SK-N-SH (cell line): ENCODE results near the gene CD70. TPM values are rescaled to one million over a fixed set of nuclear protein-coding genes. Genes with fewer than 3 reads are reported as not detected.

Experiments
- CTCF ChIA-PET: fragments of 300-600, 350-600 bp; formaldehyde crosslinking; extraction: SDS; loops from one replicate; lab custom pipeline; 2021; lab: Yijun Ruan, JAX
- POLR2A ChIA-PET: fragments of 350-600 bp; sonication (Branson Sonifier 250); formaldehyde crosslinking; extraction: SDS; loops from one replicate; lab custom pipeline; 2020; ENCODE audit warnings: antibody characterized with exemption, inconsistent platforms; lab: Yijun Ruan, JAX
- DNase-seq: peaks from one replicate; pipeline ENCODE4 v3.0.0; 2012
- H2AFZ ChIP-seq: fragments of 200-600 bp; sonication (generic); 2 replicates; pipeline ENCODE4 v1.8.1; 2016; ENCODE audit warnings: antibody characterized with exemption, mild to moderate bottlenecking, low read depth
- H3F3A ChIP-seq: fragments of 200-600 bp; sonication (generic); replicated peaks from 2 replicates; pipeline ENCODE3; 2016; ENCODE audit warnings: antibody characterized with exemption, mild to moderate bottlenecking; ENCODE audit not compliant: insufficient read depth
- H3K27ac ChIP-seq, 2 experiments: fragments of 200-500 bp in 1 of 2; fragments of 200-600 bp in 1 of 2; sonication (Bioruptor generic) in 1 of 2; sonication (generic), shearing (Covaris generic) in 1 of 2; 2 replicates each; pipeline versions ENCODE4 v1.5.1 to v1.6.1; 2014 to 2016; ENCODE audit warnings: low read depth in 2 of 2, inconsistent platforms in 1 of 2, low read length in 1 of 2, mild to moderate bottlenecking in 1 of 2, mixed read lengths in 1 of 2
- H3K27me3 ChIP-seq: fragments of 200-600 bp; sonication (generic), shearing (Covaris generic); 2 replicates; pipeline ENCODE4 v1.6.1; 2016; ENCODE audit warnings: mixed run types; ENCODE audit not compliant: insufficient read depth
- H3K36me3 ChIP-seq, 2 experiments: fragments of 200-500 bp in 1 of 2; fragments of 200-600 bp in 1 of 2; sonication (Bioruptor generic) in 1 of 2; sonication (generic) in 1 of 2; replicated peaks in 1 of 2; 2 replicates each; pipeline versions ENCODE3 to v1.5.1; 2014 to 2016; ENCODE audit warnings: low read length in 1 of 2, mild to moderate bottlenecking in 1 of 2; ENCODE audit not compliant: insufficient read depth in 2 of 2, control insufficient read depth in 1 of 2
- H3K4me1 ChIP-seq, 2 experiments: fragments of 200-500 bp in 1 of 2; fragments of 200-600 bp in 1 of 2; sonication (Bioruptor generic) in 1 of 2; sonication (generic), shearing (Covaris generic) in 1 of 2; 2 replicates each; pipeline versions ENCODE4 v1.5.1 to v1.6.1; 2014 to 2016; ENCODE audit warnings: low read depth in 1 of 2, low read length in 1 of 2, mixed run types in 1 of 2; ENCODE audit not compliant: insufficient read depth in 2 of 2, control insufficient read depth in 1 of 2
- H3K4me2 ChIP-seq: fragments of 200-600 bp; sonication (generic), shearing (Covaris generic); 2 replicates; pipeline ENCODE4 v1.6.1; 2017; ENCODE audit warnings: mixed run types
- H3K4me3 ChIP-seq, 2 experiments: fragments of 200-500 bp in 1 of 2; fragments of 200-600 bp in 1 of 2; sonication (Bioruptor generic) in 1 of 2; sonication (generic), shearing (Covaris generic) in 1 of 2; 2 replicates each; pipeline versions ENCODE4 v1.5.1 to v1.8.1; 2014 to 2016; ENCODE audit warnings: low read depth in 2 of 2, inconsistent platforms in 1 of 2, low read length in 1 of 2, mild to moderate bottlenecking in 1 of 2, mixed read lengths in 1 of 2, moderate library complexity in 1 of 2
- H3K79me2 ChIP-seq: fragments of 200-600 bp; sonication (generic); 2 replicates; pipeline ENCODE4 v1.8.1; 2017; ENCODE audit warnings: mild to moderate bottlenecking; ENCODE audit not compliant: insufficient read depth
- H3K9ac ChIP-seq: fragments of 200-600 bp; sonication (generic); 2 replicates; pipeline ENCODE4 v1.6.1; 2017; ENCODE audit warnings: mixed run types
- H3K9me2 ChIP-seq: fragments of 200-600 bp; sonication (generic); 2 replicates; pipeline ENCODE4 v1.6.1; 2017; ENCODE audit warnings: mixed run types
- H3K9me3 ChIP-seq: fragments of 200-600 bp; sonication (generic); 2 replicates; pipeline ENCODE4 v1.6.1; 2017; ENCODE audit warnings: mixed run types, mild to moderate bottlenecking, moderate library complexity
- H4K20me1 ChIP-seq: fragments of 200-600 bp; sonication (generic); 2 replicates; pipeline ENCODE4 v1.6.1; 2017; ENCODE audit warnings: mild to moderate bottlenecking, mixed run types; ENCODE audit not compliant: insufficient read depth
- CHD2 ChIP-seq: fragments of 150-350 bp; IDR thresholded peaks from 2 replicates; pipeline ENCODE4 v1.6.1; 2018; ENCODE audit warnings: low read length; ENCODE audit not compliant: partially characterized antibody
- EZH2phosphoT487 ChIP-seq: fragments of 200-600 bp; sonication (generic); IDR thresholded peaks from 2 replicates; pipeline ENCODE4 v1.6.1; 2017; ENCODE audit warnings: low read depth, mixed run types, mild to moderate bottlenecking, antibody characterized with exemption, moderate library complexity, borderline replicate concordance
- GABPA ChIP-seq: IDR thresholded peaks from 2 replicates; pipeline ENCODE4 v1.4.0; 2012; ENCODE audit warnings: low read depth, mild to moderate bottlenecking
- MAX ChIP-seq: IDR thresholded peaks from 2 replicates; pipeline ENCODE4 v1.4.0; 2012; ENCODE audit warnings: low read depth
- MEF2A ChIP-seq: IDR thresholded peaks from 2 replicates; pipeline ENCODE4 v1.4.0; 2012; ENCODE audit warnings: low read depth, borderline replicate concordance
- NRF1 ChIP-seq: IDR thresholded peaks from 2 replicates; pipeline ENCODE4 v1.6.1; 2012; ENCODE audit warnings: low read depth, mild to moderate bottlenecking, low read length
- RCOR1 ChIP-seq: fragments of 150-350 bp; IDR thresholded peaks from 2 replicates; pipeline ENCODE4 v1.6.1; 2017; ENCODE audit warnings: antibody characterized with exemption, low read length
- USF2 ChIP-seq: fragments of 150-350 bp; IDR thresholded peaks from 2 replicates; pipeline ENCODE4 v1.6.1; 2017; ENCODE audit warnings: antibody characterized with exemption, low read length, low read depth, borderline replicate concordance
- WGBS: methylation state at CpG from one replicate; pipeline ENCODE4 v1.1.6; 2017; ENCODE audit warnings: low lambda C conversion rate; 5-methylcytosine and 5-hydroxymethylcytosine counted together
- polyA plus RNA-seq, 3 experiments: library from polyadenylated mRNA; depleted of rRNA; stranded (reverse); fragments of >200 nt; gene quantifications; 2 replicates each; pipeline ENCODE4 v1.2.3, GENCODE V29; 2012
- TF ChIP-seq, protein P1 (sequence below): fragments of 150-350 bp; IDR thresholded peaks from 2 replicates; pipeline ENCODE4 v1.6.1; 2016; ENCODE audit warnings: mild to moderate bottlenecking, low read depth, low read length
- TF ChIP-seq, protein P2 (sequence below): IDR thresholded peaks from 2 replicates; pipeline ENCODE4; 2012

The CD70 gene
- polyA plus RNA-seq, 1 of the 3 experiments (the other 2 are of a cell fraction), result 142 TPM

DNA sequence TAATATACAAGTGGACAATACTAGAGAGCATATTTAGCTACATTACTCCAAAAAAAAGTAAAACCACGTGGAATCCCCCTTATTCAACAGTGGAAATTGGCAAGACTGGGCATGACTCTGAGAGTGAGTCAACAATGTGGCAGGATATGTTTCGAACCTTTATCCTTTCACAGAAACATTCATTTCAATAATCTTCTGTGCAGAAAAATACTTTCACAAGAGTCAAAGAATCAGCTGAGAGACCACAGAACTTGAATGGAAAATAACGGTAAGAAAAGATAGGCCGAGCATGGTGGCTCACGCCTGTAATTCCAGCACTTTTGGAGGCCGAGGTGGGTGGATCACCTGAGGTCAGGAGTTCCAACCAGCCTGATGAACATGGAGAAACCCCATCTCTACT is 25.1 kb upstream of the CD70 start (continued):
- TF ChIP-seq NRF1 (no peak), GABPA (no peak), MAX (peak; percentile 72), EZH2phosphoT487 (no peak)
- TF ChIP-seq, protein P1, sequence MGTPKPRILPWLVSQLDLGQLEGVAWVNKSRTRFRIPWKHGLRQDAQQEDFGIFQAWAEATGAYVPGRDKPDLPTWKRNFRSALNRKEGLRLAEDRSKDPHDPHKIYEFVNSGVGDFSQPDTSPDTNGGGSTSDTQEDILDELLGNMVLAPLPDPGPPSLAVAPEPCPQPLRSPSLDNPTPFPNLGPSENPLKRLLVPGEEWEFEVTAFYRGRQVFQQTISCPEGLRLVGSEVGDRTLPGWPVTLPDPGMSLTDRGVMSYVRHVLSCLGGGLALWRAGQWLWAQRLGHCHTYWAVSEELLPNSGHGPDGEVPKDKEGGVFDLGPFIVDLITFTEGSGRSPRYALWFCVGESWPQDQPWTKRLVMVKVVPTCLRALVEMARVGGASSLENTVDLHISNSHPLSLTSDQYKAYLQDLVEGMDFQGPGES, result no peak

DNA sequence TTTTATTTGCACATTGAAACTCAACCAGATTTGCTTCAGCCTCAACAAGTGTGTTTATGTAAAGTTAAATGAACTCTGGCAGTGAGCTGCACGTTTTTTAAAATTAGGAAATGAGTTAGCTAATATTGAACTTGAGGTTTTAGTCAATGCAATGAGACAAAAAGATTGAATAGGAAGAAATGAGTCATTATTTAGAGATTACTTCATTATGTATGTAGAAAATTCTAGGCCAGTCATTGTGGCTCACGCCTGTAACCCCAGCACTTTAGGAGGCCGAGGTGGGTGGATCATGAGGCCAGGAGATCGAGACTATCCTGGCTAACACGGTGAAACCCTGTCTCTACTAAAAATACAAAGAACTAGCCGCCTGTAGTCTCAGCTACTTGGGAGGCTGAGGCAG is 22.8 kb upstream of the CD70 start:
- CTCF ChIA-PET, result no interaction called here
- H3F3A ChIP-seq, result peaks cover 26% of the 10 kb centered on the region
- POLR2A ChIA-PET, result no interaction called here
- peak overlapping the region in 1 of 2 experiments; percentile 33; a peak in 1 of 4 replicates for H3K27ac ChIP-seq
- H3K36me3 ChIP-seq, result no peaks in the 10 kb centered on the region
- no peaks in the 10 kb centered on the region for H3K4me1 ChIP-seq
- H3K9me3 ChIP-seq, result no peaks in the 10 kb centered on the region
- WGBS, result 28% methylated on average over 6 of the region's 6 CpGs
- no peak overlapping the region for H3K4me3 ChIP-seq
- DNase-seq, result no peak
- no peak overlapping the region for H2AFZ ChIP-seq
- H3K27me3 ChIP-seq, result peaks cover 4% of the 10 kb centered on the region; the same call in 1 of the 2 replicates
- no peak overlapping the region for H3K4me2 ChIP-seq
- no peak overlapping the region for H3K9ac ChIP-seq
- H4K20me1 ChIP-seq, result no peaks in the 10 kb centered on the region
- no peaks in the 10 kb centered on the region for H3K79me2 ChIP-seq
- H3K9me2 ChIP-seq, result no peaks in the 10 kb centered on the region
- TF ChIP-seq CHD2, result no peak
- no peak for TF ChIP-seq RCOR1
- no peak for TF ChIP-seq EZH2phosphoT487
- no peak for TF ChIP-seq USF2
- no peak for TF ChIP-seq MEF2A
- TF ChIP-seq, protein P2, sequence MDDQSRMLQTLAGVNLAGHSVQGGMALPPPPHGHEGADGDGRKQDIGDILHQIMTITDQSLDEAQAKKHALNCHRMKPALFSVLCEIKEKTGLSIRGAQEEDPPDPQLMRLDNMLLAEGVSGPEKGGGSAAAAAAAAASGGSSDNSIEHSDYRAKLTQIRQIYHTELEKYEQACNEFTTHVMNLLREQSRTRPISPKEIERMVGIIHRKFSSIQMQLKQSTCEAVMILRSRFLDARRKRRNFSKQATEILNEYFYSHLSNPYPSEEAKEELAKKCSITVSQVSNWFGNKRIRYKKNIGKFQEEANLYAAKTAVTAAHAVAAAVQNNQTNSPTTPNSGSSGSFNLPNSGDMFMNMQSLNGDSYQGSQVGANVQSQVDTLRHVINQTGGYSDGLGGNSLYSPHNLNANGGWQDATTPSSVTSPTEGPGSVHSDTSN, result no peak
